Measurements from ENCODE around the gene PGLYRP4.

- TF ChIP-seq YY1 (tag by site-specific recombination; IDR thresholded peaks at IDR 0.05), result no peak
- no peak for TF ChIP-seq REST (tag by site-specific recombination; IDR thresholded peaks at IDR 0.05)
- TF ChIP-seq ZFHX2 (tag by site-specific recombination; conservative IDR thresholded peaks at IDR 0.05), result no peak
- TF ChIP-seq BCL11B (tag by site-specific recombination; IDR thresholded peaks at IDR 0.05; ENCODE audit: low read depth), result no peak
- no peak for TF ChIP-seq TSHZ1 (tag by site-specific recombination; IDR thresholded peaks at IDR 0.05; ENCODE audit: borderline replicate concordance)
- TF ChIP-seq HOXA7 (CRISPR knock-in tag; IDR thresholded peaks at IDR 0.05; ENCODE audit: borderline replicate concordance), result no peak
- no peak for TF ChIP-seq CTCF (tag by site-specific recombination; IDR thresholded peaks at IDR 0.05)
- no peak for TF ChIP-seq ZNF639 (tag by site-specific recombination; IDR thresholded peaks at IDR 0.05)
- TF ChIP-seq ZNF596 (tag by site-specific recombination; IDR thresholded peaks at IDR 0.05), result no peak
- no peak for TF ChIP-seq ZBTB49 (tag by site-specific recombination; IDR thresholded peaks at IDR 0.05; ENCODE audit: low read depth)
- no peak for TF ChIP-seq TCF7L2 (IDR thresholded peaks at IDR 0.05; ENCODE audit: borderline replicate concordance, low read depth, low read length)
- no peak for TF ChIP-seq ZFP69B (tag by site-specific recombination; IDR thresholded peaks at IDR 0.05)
- TF ChIP-seq ZBTB20 (tag by site-specific recombination; IDR thresholded peaks at IDR 0.05), result no peak
These were observed 9.4 kb upstream of the PGLYRP4 start, which contains the start of gene S100A9 for GRCh38 chr1:153357853-153358690.

Measured in HEK293 (cell line).